T-helper 1 cell treated with Interleukin-12 subunit alpha and Interleukin-12 subunit beta and Interleukin-4 antibody, amounts not matched to agents 30 μg/mL and 1 μg/mL, for 36 hours (primary cell): ENCODE data around the gene RNF115.
A peak's percentile ranks its signal among the peaks of the same experiment; 100 is the strongest.
"Not testable (repeated sequence)": the region's sequence is repeated elsewhere in the genome, so short reads cannot be mapped to it uniquely, and the experiment has no call there.

ENCODE experiments used
- H3K27ac Mint-ChIP-seq: one replicate; pipeline ENCODE4 v1.8.0; 2021; ENCODE audit warnings: mild to moderate bottlenecking, mixed read lengths
- H3K27me3 Mint-ChIP-seq: one replicate; pipeline ENCODE4 v1.8.0; 2021; ENCODE audit warnings: low read depth, mixed read lengths
- H3K36me3 Mint-ChIP-seq: one replicate; pipeline ENCODE4 v1.8.0; 2021; ENCODE audit warnings: low read depth, mixed read lengths
- H3K4me1 Mint-ChIP-seq: one replicate; pipeline ENCODE4 v1.8.0; 2021; ENCODE audit warnings: low read depth, mixed read lengths
- H3K4me3 Mint-ChIP-seq: one replicate; pipeline ENCODE4 v1.8.0; 2021; ENCODE audit warnings: mild to moderate bottlenecking, moderate library complexity, mixed read lengths
- H3K9me3 Mint-ChIP-seq: one replicate; pipeline ENCODE4 v1.8.0; 2021; ENCODE audit warnings: mixed read lengths

RNF115 gene

DNA sequence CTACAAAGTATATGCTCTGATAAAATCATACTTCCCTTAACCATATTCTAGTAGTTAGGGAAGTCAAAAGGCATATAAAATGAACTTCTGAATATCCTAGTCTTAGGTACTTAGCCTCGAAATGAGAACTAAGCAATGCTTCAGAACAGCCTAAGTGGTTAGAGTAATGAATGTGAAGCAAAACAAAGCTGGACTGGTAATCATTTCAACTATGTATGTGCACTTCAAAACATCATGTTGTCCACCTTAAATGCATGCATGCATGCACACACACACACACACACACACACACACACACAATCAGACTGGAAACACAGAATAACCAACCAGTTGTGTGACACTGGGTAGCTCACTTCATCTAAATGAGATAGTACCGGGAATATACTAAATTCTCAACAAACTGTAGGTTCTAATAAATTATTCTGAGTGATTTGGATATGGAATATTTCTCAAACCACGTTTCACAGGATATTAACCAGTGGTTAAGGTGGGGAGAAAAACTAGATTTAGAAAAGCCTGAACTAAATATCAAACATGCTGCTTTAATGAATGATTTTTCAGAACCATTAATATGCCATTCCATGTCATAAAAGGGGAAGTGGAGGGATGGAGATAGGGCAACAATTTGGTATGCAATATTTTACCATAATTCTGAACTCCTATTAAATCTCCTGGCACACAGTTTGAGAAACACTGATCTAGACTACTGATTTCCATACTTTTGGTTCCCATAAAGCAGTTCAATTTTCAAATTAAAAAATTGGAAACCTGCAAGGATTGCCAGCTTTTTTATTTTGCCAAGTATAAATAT, 19.5 kb downstream of the RNF115 start:
- no peak overlapping the region for H3K27ac Mint-ChIP-seq
- H3K4me3 Mint-ChIP-seq = no peak overlapping the region
- no peaks in the 10 kb centered on the region for H3K27me3 Mint-ChIP-seq
- H3K4me1 Mint-ChIP-seq = peaks cover 6% of the 10 kb centered on the region
- H3K9me3 Mint-ChIP-seq = peaks cover 6% of the 10 kb centered on the region
- H3K36me3 Mint-ChIP-seq = peaks cover 18% of the 10 kb centered on the region

DNA sequence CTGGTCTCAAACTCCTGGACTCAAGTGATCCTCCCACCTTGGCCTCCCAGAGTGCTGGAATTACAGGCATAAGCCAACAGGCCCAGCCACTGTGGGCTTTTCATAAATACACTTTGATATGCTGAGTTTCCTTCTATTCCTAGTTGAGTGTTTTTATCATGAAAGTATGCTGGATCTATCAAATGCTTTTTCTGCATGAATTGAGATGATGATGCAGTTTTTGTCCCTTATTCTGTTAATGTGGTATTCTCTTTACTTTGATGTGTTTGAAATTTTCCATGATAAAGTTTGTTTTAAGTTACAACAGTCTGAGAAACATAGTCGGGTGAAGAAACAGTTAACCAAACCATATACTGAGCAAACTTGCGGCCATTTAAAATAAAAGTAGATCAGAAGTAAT, 24.1 kb downstream of the RNF115 start:
- Mint-ChIP-seq H3K4me1 (peaks cover 3% of the 10 kb centered on the region), H3K36me3 (peaks cover 47% of the 10 kb centered on the region), H3K9me3 (peaks cover 41% of the 10 kb centered on the region)

DNA sequence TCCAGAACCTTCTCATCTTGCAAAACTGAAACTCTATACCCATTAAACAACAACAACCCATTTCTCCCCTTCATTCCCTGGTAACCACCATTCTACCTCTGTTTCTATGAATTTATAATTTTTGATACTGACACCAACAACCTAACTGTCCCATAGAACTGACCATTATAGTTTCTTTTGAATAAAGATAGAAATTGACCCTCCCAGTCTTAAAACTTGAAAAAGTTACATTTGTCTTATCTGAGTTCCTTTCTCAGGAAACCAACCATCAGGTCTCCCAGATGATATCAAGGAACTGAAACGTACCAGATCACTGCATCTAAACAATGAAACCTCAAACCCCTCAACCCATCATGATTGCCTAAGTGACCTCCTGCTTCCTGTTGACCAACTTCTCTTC, 27.1 kb downstream of the RNF115 start:
- peaks cover 5% of the 10 kb centered on the region for H3K4me1 Mint-ChIP-seq
- no peaks in the 10 kb centered on the region for H3K27me3 Mint-ChIP-seq
- H3K4me3 Mint-ChIP-seq = no peak overlapping the region
- H3K36me3 Mint-ChIP-seq = peaks cover 57% of the 10 kb centered on the region
- H3K9me3 Mint-ChIP-seq = peaks cover 41% of the 10 kb centered on the region
- no peak overlapping the region for H3K27ac Mint-ChIP-seq

More for the DNA sequence above, 24.1 kb downstream of the RNF115 start:
- no peak overlapping the region for H3K27ac Mint-ChIP-seq
- no peaks in the 10 kb centered on the region for H3K27me3 Mint-ChIP-seq
- H3K4me3 Mint-ChIP-seq = no peak overlapping the region

DNA sequence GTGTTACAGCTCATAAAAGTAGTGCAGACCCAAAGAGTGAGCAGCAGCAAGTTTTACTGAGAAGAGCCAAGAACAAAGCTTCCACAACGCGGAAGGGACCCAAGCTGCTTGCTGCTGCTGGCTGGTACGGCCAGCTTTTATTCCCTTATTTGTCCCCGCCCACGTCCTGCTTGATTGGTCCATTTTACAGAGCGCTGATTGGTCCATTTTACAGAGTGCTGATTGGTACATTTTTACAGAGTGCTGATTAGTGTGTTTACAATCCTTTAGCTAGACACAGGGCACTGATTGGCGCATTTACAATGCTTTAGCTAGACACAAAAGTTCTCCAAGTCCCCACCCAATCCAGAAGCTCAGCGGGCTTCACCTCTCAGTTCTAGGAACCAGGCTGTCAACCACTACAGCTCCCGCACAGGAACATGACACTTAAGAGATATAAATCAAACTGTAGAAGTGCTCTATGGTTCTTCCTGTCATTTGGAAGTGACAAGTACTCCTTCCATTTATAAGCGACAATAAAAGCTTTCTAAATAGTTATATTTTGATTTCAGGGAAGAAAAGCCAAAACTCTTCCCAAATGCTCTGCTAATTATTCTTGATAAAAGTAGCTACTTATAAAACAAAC, 28.5 kb downstream of the RNF115 start:
- Mint-ChIP-seq H3K27me3 (no peaks in the 10 kb centered on the region), H3K27ac (no peak overlapping the region), H3K36me3 (peaks cover 53% of the 10 kb centered on the region), H3K4me3 (no peak overlapping the region), H3K4me1 (peaks cover 5% of the 10 kb centered on the region), H3K9me3 (peaks cover 41% of the 10 kb centered on the region)

DNA sequence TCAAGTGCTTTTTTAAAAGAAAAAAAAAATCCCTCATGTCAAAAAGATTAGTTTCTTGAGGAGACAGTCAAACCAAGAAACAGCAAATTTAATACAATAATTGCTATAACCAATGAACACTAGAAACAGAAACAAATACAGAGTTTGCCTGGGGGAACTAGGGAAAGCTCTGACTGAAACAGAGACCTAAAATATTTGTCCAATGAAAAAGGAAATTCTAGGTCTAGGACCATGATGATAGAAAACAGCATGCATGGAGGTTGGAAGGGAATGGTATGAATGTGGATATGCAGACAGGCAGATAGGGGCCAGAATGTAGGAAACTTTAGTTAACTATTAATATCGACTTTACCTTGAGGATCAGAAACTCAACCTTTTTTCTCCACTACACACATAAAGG, 31.4 kb downstream of the RNF115 start:
- Mint-ChIP-seq H3K36me3 (peaks cover 37% of the 10 kb centered on the region), H3K4me3 (no peak overlapping the region), H3K27me3 (no peaks in the 10 kb centered on the region), H3K4me1 (peaks cover 5% of the 10 kb centered on the region), H3K27ac (no peak overlapping the region), H3K9me3 (peaks cover 18% of the 10 kb centered on the region)

DNA sequence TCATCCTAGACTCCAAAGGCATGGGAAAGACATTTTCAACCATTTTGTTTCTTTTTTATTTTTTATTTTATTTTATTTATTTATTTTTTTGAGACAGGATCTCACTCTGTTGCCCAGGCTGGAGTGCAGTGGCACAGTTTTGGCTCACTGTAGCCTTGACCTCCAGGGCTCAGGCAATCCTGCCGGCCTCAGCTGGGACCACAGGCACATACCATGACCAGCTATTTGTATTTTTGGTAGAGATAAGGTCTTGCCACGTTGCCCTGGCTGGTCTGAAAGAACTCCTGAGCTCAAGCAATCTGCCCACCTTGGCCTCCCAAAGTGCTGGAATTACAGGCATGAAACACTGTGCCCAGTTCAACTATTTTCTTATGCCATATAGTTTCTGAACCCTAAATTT, 32.0 kb downstream of the RNF115 start:
- H3K27me3 Mint-ChIP-seq, H3K27ac Mint-ChIP-seq, H3K4me1 Mint-ChIP-seq, H3K4me3 Mint-ChIP-seq: not testable (repeated sequence)
- Mint-ChIP-seq H3K9me3 (peaks cover 12% of the 10 kb centered on the region), H3K36me3 (peaks cover 32% of the 10 kb centered on the region)

DNA sequence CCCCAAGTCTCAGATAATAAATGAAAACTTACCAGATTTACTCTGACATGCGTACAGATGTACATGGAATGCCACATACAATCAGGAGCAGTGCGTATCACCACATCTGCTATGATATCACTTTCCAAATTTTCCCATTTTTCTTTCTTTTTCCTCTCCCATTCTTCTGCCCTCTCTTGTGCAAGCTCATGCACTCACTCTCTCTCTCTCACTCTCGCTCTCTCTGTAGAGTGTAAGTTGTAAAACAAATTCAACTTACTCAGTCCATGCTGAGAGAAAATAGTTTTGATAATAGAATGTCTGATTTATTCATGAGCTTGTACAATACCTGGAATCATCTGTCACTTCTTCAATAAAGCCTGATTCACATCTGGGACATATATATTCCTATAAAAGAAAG, 35.3 kb downstream of the RNF115 start:
- Mint-ChIP-seq H3K27me3 (no peaks in the 10 kb centered on the region), H3K4me3 (no peak overlapping the region), H3K9me3 (no peaks in the 10 kb centered on the region), H3K27ac (no peak overlapping the region), H3K36me3 (peaks cover 22% of the 10 kb centered on the region), H3K4me1 (peaks cover 27% of the 10 kb centered on the region)

DNA sequence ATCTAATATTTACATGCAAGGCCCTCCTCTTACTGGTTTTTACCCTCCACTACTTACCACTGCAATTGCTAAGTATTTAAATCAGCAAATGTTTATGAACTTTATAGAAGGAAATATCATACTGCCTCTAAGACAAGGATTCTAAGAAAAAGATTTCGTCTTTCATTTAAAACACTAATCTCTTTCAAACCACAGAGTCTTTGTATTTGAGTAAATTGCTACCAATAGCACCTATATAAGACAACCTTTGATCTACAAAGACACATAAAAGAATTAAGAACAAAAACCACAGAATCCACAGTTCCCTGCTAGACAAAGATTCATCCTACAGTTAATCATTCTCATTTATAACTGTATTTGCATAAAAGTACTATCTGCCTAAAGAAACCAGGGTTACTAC, 37.6 kb downstream of the RNF115 start:
- Mint-ChIP-seq H3K4me1 (peaks cover 25% of the 10 kb centered on the region), H3K36me3 (peaks cover 20% of the 10 kb centered on the region), H3K4me3 (no peak overlapping the region), H3K27ac (peak overlapping the region; percentile 76), H3K9me3 (no peaks in the 10 kb centered on the region), H3K27me3 (no peaks in the 10 kb centered on the region)

DNA sequence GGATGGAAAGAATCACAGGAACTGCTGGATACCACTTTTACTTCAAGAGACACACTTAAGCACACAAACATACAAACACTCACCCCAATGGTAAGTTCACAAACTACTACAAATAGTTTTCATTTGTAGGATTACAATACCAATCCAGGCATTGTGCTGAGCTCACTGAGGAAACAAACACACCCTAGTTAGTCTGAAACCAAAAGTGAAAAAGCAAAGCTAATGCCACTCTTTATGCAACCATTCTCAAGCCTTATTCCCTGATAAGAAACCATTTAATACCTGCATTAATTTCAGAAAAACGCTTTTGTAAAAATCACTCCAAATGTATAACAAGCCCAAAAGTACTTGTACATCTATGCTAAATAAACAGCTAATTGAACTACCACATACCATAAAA, 38.3 kb downstream of the RNF115 start:
- Mint-ChIP-seq H3K27me3 (no peaks in the 10 kb centered on the region), H3K9me3 (no peaks in the 10 kb centered on the region), H3K27ac (no peak overlapping the region), H3K4me3 (no peak overlapping the region), H3K4me1 (peaks cover 25% of the 10 kb centered on the region), H3K36me3 (peaks cover 22% of the 10 kb centered on the region)

DNA sequence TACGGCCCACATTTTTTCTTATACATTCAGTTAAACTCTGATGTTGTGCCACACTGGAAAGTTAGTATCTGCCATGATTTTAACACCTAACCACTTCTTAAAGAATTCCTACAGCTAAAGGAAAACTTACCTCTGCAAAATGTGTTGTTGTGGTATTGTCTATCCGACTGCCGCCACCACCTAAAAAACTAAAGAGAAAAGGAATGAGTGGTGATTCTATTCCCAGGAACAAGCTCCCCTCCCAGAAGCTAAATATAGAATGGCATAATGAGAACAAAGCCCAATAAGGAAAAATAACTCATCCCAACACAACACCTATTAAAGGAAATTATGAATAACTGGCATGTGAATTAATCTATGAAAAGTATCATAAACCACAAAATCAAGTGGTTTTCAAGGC, 39.5 kb downstream of the RNF115 start:
- Mint-ChIP-seq H3K4me1 (peaks cover 25% of the 10 kb centered on the region), H3K9me3 (no peaks in the 10 kb centered on the region), H3K27ac (no peak overlapping the region), H3K4me3 (no peak overlapping the region), H3K27me3 (no peaks in the 10 kb centered on the region), H3K36me3 (peaks cover 22% of the 10 kb centered on the region)

DNA sequence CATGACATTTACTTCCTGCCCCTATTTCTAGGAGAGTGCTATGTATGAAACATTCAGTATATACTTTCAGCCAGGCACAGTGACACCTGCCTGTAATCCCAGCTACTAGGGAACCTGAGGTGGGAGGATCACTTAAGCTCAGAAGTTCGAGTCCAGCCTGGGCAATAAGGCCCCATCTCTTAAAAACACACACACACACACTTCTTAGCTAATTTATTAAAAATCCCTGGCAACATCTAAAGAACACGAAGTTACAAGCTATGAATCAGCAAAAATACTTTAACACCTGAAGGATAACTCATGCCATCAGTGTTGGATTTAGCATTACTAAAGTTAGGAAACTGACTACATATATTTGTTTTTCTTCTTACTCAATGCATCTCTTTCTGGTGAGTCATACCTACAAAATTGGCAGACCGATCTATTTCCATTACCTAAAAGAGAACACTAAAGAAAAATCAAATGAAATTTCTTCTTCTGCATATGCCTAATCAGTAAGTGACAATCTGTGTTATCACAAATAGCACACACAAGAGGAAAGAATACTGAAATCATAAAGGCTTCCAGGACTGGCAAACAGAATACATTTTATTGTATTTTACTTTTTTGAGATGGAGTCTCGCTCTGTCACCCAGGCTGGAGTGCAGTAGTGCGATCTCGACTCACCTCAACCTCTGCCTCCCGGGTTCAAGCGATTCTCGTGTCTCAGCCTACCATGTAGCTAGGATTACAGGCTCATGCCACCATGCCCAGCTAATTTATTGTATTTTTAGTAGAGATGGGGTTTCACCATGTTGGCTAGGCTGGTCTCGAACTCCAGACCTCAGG, 41.4 kb downstream of the RNF115 start:
- Mint-ChIP-seq H3K36me3 (peaks cover 19% of the 10 kb centered on the region), H3K27me3 (no peaks in the 10 kb centered on the region), H3K4me3 (no peak overlapping the region), H3K9me3 (no peaks in the 10 kb centered on the region), H3K4me1 (peaks cover 23% of the 10 kb centered on the region), H3K27ac (no peak overlapping the region)

DNA sequence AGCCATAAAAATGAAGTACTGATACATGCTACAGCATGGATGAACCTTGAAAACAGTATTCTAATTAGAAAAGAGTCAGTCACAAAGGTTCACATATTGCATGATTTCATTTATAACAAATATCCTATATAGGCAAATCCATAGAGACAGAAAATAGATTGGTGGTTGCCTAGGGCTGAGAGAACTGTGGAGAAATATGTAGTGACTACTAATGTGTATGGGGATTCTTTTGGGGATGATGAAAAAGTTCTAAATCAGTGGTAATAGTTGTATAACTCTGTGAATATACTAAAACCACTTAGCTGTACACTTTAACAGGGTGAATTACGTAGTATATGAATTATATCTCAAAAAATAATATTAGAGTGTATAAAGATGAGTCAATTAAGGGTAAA, 45.8 kb downstream of the RNF115 start:
- Mint-ChIP-seq H3K9me3 (no peaks in the 10 kb centered on the region), H3K4me1 (peaks cover 5% of the 10 kb centered on the region), H3K36me3 (peaks cover 7% of the 10 kb centered on the region), H3K4me3 (no peak overlapping the region), H3K27ac (no peak overlapping the region), H3K27me3 (no peaks in the 10 kb centered on the region)

DNA sequence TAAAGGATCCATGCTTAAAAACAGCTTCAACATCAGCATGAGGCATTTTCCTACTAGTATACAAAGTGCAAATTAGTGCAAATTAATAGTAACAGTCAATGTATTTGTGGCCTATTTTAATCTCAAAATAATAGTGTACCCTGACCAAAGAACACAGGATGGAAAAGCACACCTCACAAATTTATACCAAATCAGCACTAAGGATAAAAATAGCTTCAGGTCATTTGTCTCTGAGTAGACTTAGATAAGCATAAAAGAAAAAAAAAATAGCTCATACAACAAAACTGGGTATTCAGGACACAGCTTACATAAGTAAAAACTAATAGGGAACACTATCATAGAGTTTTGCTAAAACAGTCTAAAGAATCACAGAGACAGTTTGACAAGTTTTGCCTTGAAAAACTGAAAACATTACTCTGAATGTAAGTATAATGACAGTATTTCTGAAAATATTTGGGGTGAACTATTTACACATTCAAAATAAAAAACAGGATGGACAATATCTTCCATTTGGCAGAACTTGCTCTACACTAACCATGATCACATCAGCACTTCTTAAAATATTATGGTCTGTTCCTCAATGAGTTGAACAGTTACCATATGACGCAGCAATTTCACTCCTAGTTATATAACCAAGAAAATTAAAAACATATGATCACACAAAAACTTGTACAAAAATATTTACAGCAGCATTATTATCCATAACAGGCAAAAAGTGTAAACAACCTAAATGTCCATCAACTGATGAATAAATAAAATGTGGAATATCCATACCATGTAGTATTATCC, 46.3 kb downstream of the RNF115 start:
- Mint-ChIP-seq H3K4me3 (no peak overlapping the region), H3K36me3 (peaks cover 9% of the 10 kb centered on the region), H3K4me1 (peaks cover 5% of the 10 kb centered on the region), H3K27ac (no peak overlapping the region), H3K9me3 (no peaks in the 10 kb centered on the region), H3K27me3 (no peaks in the 10 kb centered on the region)

DNA sequence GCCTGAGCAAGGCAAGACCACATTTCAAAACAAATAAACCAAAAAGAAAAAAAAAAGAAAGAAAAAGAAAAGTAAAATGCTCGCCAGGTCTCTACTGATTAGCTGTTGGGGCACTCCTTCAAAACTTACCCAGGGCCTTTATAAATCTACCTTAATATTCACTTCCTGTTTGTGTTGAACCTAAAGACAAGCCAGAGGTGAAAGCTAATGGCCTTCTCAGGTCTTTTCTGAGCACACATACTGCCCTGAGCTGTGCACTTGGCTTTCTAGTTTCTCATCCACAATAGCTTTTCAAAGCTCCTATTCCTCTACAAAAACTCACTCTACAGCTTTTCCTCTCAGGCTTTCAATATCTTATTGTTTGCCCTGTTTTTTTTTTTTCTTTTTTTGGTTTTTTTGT, 50.5 kb downstream of the RNF115 start:
- Mint-ChIP-seq H3K4me1 (peaks cover 5% of the 10 kb centered on the region), H3K27me3 (no peaks in the 10 kb centered on the region), H3K27ac (peak overlapping the region; percentile 22), H3K9me3 (no peaks in the 10 kb centered on the region), H3K4me3 (no peak overlapping the region), H3K36me3 (peaks cover 16% of the 10 kb centered on the region)
